ENCODE results near the gene ATP11A. TPM values are rescaled to one million over a fixed set of nuclear protein-coding genes. Genes with fewer than 3 reads are reported as not detected.

The ATP11A gene
- total RNA-seq, 3 donors from 2014 or later, result 15.5 to 28.7 (median 19.4) TPM

DNA sequence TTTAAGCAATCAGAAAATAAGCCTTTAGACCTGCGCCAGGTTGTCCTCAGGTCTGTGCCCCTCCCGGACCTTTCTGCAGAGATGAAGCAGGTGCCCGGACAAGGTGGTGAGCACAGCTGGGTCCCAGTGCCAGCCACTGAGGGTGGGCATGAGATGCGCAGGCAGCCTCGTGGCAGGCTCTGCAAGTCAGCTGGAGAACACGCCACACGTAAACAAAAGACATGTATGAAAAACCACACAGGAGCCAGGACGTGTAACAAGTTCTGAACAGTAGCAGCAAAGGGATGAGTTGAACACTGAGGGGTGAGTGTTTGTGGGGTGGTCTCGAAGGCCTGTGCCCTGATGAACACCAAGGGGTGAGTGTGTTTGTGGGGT is 210.4 kb downstream of the ATP11A start:
- H3K4me3 ChIP-seq, result no peak overlapping the region
- H3K36me3 ChIP-seq (ENCODE audit: low read depth), result no peaks in the 10 kb centered on the region
- H3K4me1 ChIP-seq (ENCODE audit: low read depth), result peaks cover 2% of the 10 kb centered on the region
- intact Hi-C loops (cut with DNase I, micrococcal nuclease), result no loop called here
- TF ChIP-seq, protein P1, sequence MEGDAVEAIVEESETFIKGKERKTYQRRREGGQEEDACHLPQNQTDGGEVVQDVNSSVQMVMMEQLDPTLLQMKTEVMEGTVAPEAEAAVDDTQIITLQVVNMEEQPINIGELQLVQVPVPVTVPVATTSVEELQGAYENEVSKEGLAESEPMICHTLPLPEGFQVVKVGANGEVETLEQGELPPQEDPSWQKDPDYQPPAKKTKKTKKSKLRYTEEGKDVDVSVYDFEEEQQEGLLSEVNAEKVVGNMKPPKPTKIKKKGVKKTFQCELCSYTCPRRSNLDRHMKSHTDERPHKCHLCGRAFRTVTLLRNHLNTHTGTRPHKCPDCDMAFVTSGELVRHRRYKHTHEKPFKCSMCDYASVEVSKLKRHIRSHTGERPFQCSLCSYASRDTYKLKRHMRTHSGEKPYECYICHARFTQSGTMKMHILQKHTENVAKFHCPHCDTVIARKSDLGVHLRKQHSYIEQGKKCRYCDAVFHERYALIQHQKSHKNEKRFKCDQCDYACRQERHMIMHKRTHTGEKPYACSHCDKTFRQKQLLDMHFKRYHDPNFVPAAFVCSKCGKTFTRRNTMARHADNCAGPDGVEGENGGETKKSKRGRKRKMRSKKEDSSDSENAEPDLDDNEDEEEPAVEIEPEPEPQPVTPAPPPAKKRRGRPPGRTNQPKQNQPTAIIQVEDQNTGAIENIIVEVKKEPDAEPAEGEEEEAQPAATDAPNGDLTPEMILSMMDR (IDR thresholded peaks at IDR 0.05), result no peak
- ATAC-seq (no peak), DNase-seq (no peak)
- peaks cover 3% of the 10 kb centered on the region for H3K9me3 ChIP-seq

DNA sequence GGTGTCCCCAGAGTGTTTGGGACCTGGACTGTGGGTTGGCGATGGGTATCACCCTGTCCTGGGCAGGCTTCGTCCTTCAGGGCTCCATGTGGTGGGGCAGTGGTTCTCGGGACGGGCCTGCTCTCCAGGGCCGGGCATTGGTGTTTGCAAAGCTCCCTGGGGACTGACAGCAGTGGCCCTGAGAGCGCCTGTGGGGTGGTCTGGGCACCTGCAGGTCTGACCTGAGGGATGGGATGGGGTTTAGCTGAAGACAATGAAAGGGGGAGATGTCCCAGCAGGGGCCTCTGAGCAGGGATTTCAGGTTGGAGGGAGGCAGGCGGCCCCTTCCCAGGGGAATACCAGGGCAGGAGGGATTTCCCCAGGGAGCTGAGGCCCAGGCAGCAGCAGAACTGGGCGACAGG is 210.9 kb downstream of the ATP11A start:
- Histone ChIP-seq H3K4me3 (no peak overlapping the region), H3K36me3 (ENCODE audit: low read depth) (no peaks in the 10 kb centered on the region), H3K4me1 (ENCODE audit: low read depth) (no peaks in the 10 kb centered on the region), H3K9me3 (peaks cover 3% of the 10 kb centered on the region)
- ATAC-seq (no peak), DNase-seq (no peak)
- intact Hi-C loops (cut with DNase I, micrococcal nuclease), result no loop called here
- TF ChIP-seq, protein P1 (IDR thresholded peaks at IDR 0.05), result no peak

DNA sequence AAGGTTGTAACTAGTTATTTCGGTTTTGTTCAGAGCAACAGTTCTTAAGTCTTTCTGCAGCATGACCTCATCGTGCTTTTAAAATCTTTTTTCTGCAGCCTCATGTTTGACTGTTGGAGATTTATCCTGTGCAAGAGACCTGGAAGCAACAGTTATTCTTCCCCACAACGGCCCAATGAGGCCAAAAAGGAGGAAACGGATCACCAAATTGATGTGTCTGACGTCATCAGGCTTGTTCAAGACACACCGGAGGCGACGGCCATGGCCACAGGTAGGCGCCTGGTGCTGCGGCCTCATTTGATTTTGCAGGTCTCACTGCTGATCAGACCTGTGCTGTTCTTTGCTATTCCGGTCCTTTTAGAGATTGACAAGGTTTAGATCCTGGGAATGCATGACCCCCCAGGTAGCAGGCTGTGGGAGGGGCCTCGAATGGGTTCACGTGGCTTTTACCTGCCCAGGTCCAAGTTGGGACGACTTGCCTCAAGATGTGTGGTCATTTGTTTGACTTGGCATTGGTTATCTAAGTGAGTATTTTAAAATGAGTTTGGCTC is 212.3 kb downstream of the ATP11A start:
- Histone ChIP-seq H3K4me1 (ENCODE audit: low read depth) (no peaks in the 10 kb centered on the region), H3K4me3 (no peak overlapping the region), H3K36me3 (ENCODE audit: low read depth) (no peaks in the 10 kb centered on the region), H3K9me3 (peaks cover 3% of the 10 kb centered on the region)
- TF ChIP-seq, protein P1 (IDR thresholded peaks at IDR 0.05), result no peak
- ATAC-seq (no peak), DNase-seq (no peak)
- intact Hi-C loops (cut with DNase I, micrococcal nuclease), result no loop called here

DNA sequence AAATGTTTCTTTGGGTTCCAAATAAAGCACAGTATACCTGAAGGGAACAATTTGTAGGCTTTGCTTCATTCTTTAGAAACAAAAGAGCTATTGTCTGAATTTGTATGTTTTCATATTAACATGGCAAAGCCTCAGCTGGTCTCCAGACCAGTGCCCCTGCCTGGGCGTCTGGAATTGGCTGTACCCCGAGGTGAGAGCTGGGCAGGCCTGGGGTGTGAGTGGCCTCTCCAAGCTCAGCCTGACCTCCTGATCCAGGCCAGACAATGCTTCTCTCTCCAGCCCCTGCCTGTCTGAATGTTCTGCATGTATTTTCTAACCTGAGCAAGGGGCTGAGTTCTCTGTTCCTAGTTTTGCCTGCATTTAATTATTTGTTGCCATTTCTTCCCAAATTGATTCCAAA is 212.8 kb downstream of the ATP11A start:
- Histone ChIP-seq H3K4me3 (no peak overlapping the region), H3K9me3 (peaks cover 3% of the 10 kb centered on the region), H3K4me1 (ENCODE audit: low read depth) (no peaks in the 10 kb centered on the region), H3K36me3 (ENCODE audit: low read depth) (no peaks in the 10 kb centered on the region)
- TF ChIP-seq, protein P1 (IDR thresholded peaks at IDR 0.05), result no peak
- intact Hi-C loops (cut with DNase I, micrococcal nuclease), result no loop called here
- ATAC-seq, result no peak
- DNase-seq, result no peak

DNA sequence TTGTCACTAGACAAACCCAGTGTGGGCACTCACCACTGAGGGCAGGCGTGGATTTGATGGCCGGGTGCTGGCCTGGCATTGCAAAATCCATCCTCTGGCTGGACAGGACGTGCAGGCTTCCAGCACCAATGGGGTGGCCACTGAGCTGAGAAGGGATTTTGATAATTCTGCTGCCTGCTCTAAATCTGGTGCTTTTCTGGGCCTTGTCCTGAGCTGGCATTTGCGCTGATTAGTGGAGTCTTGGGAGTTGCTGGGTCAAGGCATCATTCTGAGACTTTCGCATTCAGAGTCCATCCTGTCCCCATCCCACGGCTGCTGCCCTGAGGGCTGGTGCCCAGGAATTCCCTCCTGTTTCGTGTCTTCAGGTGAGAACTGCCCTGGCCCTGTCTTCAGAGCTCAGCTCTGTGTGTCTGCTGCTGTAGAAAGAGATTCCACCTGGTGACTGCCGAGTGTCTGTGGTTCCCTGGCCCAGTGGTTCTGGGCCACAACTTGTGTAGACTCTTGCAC is 213.3 kb downstream of the ATP11A start:
- Histone ChIP-seq H3K36me3 (ENCODE audit: low read depth) (no peaks in the 10 kb centered on the region), H3K4me3 (no peak overlapping the region), H3K9me3 (peaks cover 3% of the 10 kb centered on the region), H3K4me1 (ENCODE audit: low read depth) (no peaks in the 10 kb centered on the region)
- intact Hi-C loops (cut with DNase I, micrococcal nuclease), result no loop called here
- TF ChIP-seq, protein P1 (IDR thresholded peaks at IDR 0.05), result no peak
- ATAC-seq (no peak), DNase-seq (no peak)

All from mucosa of descending colon (tissue), 3 donors.